Purkinje cell (primary cell): ENCODE measurements around the gene TIGAR. TPM values are rescaled to one million over a fixed set of nuclear protein-coding genes. Genes with fewer than 3 reads are reported as not detected.

ENCODE experiments used
- polyA plus RNA-seq: library from polyadenylated mRNA; unstranded; fragments of >200 nt; fragmentation: Nextera tagmentation; gene quantifications from 2 replicates; pipeline ENCODE4 v1.2.1, GENCODE V29; 2014

The TIGAR gene
- 14.5 and 38.7 TPM in 2 replicates for polyA plus RNA-seq

DNA sequence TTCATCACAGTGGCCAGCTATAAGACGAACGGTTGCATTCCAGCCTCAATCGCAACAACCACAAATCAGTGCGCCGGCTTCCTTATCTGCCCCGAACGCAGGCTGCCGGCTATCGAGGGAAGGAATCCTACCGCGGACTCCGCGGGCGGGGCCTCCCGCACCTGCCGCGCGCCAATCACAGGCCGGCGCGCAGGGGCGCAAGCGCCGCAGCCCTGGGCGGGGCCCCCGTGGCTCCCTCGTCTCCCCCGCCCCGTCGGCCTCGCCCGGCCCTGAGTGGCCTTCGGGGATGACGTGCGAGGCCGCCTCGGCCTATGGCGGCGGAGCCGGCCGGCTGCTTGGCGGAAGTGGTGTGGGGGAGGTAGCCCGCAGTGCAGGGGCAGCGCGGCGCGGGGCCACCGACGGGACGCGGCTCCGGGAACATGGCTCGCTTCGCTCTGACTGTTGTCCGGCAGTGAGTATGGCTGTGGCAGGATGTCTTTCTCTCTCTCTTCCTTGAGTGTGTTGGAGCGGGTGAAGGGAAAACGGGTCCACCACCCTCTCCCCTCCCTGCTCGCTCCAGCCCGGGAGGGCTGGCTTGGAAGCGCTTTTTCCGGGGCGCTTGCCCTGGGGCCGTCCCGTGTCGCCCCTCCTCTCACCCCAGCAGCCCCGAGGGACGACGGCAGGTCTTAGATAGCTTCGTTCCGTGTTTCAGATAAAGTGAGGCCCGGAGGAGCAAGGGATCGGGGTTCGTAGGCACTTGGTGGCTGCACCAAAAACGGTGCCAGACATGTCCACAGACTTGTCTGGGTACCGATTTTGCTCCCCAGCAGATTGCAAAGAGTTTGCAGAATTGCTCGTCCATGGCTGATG lies at the start of gene TIGAR:
Gene TIGAR, plus strand, starts transcription at position 361 of the 849 bp plus-strand sequence. Its CDS starts 59 bp downstream, at position 420.

DNA sequence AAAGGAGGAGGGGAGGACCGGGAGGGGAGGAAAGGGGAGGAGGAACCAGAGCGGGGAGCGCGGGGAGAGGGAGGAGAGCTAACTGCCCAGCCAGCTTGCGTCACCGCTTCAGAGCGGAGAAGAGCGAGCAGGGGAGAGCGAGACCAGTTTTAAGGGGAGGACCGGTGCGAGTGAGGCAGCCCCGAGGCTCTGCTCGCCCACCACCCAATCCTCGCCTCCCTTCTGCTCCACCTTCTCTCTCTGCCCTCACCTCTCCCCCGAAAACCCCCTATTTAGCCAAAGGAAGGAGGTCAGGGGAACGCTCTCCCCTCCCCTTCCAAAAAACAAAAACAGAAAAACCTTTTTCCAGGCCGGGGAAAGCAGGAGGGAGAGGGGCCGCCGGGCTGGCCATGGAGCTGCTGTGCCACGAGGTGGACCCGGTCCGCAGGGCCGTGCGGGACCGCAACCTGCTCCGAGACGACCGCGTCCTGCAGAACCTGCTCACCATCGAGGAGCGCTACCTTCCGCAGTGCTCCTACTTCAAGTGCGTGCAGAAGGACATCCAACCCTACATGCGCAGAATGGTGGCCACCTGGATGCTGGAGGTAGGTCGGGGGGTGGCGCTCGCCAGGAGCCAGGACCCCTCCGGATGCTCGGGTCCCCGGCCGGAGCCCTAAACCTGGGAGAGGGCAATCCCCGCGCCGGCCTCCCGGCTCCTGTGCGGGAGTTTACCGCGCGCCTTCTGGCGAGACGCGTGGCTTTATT lies 47.2 kb upstream of the TIGAR start, which contains the start of gene CCND2:
Gene CCND2, plus strand, starts transcription at position 111 of the 744 bp plus-strand sequence. Its CDS starts 279 bp downstream, at position 390.

DNA sequence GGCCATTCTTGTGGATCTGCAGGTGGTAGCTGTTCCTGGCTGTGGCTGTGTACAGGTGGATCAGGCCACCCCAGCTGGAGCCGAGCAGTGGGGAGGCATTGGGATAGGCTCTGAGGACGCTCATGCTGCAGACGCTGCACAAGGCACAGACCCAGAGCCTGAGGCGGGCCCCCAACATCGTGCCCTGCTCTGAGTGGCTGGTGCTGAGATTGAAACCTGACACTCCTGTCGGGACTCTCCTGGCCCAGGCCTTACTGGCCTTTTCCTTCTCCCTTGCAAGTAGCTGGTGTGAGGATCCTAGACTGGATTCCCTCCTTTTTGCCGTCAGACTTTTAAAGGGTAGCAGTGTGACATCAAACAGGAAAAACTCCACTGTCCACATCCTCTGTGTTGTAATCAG lies 58.4 kb downstream of the TIGAR start, which contains the start of gene FGF23:
Gene FGF23, minus strand, starts transcription at position 308 of the 400 bp plus-strand sequence. Its CDS starts 130 bp downstream, at position 178.

Other genes starting within 250 kb of the TIGAR start
- 98.9 and 110 TPM in 2 replicates for gene CCND2, start 47.5 kb upstream of the TIGAR start, polyA plus RNA-seq
- not detected in 2 replicates for gene FGF23, start 58.5 kb downstream of the TIGAR start, polyA plus RNA-seq
- gene FGF6, start 124.6 kb downstream of the TIGAR start, polyA plus RNA-seq: 1.4 TPM in 1 of 2 replicates, not detected in the other
- gene RAD51AP1, start 217.7 kb downstream of the TIGAR start, polyA plus RNA-seq: 1.8 and 6.7 TPM in 2 replicates
- 5.5 and 19.3 TPM in 2 replicates for gene DYRK4, start 241.0 kb downstream of the TIGAR start, polyA plus RNA-seq